HG02763 (cell line): ENCODE data around the gene GLG1.
"Not testable (repeated sequence)": the region's sequence is repeated elsewhere in the genome, so short reads cannot be mapped to it uniquely, and the experiment has no call there.

Experiments
- ATAC-seq: cut with Tn5 transposase; IDR thresholded peaks from one replicate; pipeline ENCODE4 v1.9.1; 2021; ENCODE audit warnings: mild to moderate bottlenecking, moderate library complexity; ENCODE audit not compliant: unreplicated experiment

Gene GLG1

GRCh38 chr16:74450967-74451760, 155.8 kb downstream of the GLG1 start:
- ATAC-seq, result no peak

- ATAC-seq, result no peak
These were observed 156.7 kb downstream of the GLG1 start for GRCh38 chr16:74450236-74450635.

- no peak for ATAC-seq
These were observed 157.4 kb downstream of the GLG1 start for GRCh38 chr16:74449470-74449869.

- no peak for ATAC-seq
These were observed 157.9 kb downstream of the GLG1 start for GRCh38 chr16:74448990-74449389.

GRCh38 chr16:74447578-74447977, 159.3 kb downstream of the GLG1 start:
- no peak for ATAC-seq

GRCh38 chr16:74446866-74447265, 160.0 kb downstream of the GLG1 start:
- ATAC-seq, result no peak

- not testable (repeated sequence) for ATAC-seq
These were observed 163.1 kb downstream of the GLG1 start for GRCh38 chr16:74443624-74444346.

- no peak for ATAC-seq
These were observed 167.2 kb downstream of the GLG1 start for GRCh38 chr16:74439685-74440084.

- ATAC-seq, result no peak
These were observed 168.4 kb downstream of the GLG1 start for GRCh38 chr16:74438492-74438979.

GRCh38 chr16:74431516-74431915, 175.4 kb downstream of the GLG1 start:
- no peak for ATAC-seq

GRCh38 chr16:74430036-74430712, 176.7 kb downstream of the GLG1 start:
- ATAC-seq, result not testable (repeated sequence)

GRCh38 chr16:74428493-74428892, 178.4 kb downstream of the GLG1 start:
- ATAC-seq, result not testable (repeated sequence)

GRCh38 chr16:74425751-74426150, 181.2 kb downstream of the GLG1 start:
- not testable (repeated sequence) for ATAC-seq

- not testable (repeated sequence) for ATAC-seq
These were observed 183.2 kb downstream of the GLG1 start for GRCh38 chr16:74423721-74424120.

GRCh38 chr16:74422086-74422485, 184.8 kb downstream of the GLG1 start:
- not testable (repeated sequence) for ATAC-seq

- ATAC-seq, result not testable (repeated sequence)
These were observed 185.5 kb downstream of the GLG1 start for GRCh38 chr16:74421482-74421785.

GRCh38 chr16:74420612-74421481, 186.1 kb downstream of the GLG1 start, which contains the start of gene CLEC18B:
Gene CLEC18B, minus strand, starts transcription at chr16:74421478. Its CDS starts 208 bp downstream, at chr16:74421270.
- not testable (repeated sequence) for ATAC-seq

GRCh38 chr16:74419811-74420210, 187.1 kb downstream of the GLG1 start:
- ATAC-seq, result not testable (repeated sequence)

- not testable (repeated sequence) for ATAC-seq
These were observed 189.0 kb downstream of the GLG1 start for GRCh38 chr16:74417897-74418296.

GRCh38 chr16:74413920-74414319, 193.0 kb downstream of the GLG1 start:
- not testable (repeated sequence) for ATAC-seq
